ENCODE data around the gene FBXO22. TPM values are rescaled to one million over a fixed set of nuclear protein-coding genes. Genes with fewer than 3 reads are reported as not detected.

FBXO22 gene
- total and polyA plus RNA-seq, 2 of the 13 experiments (the other 11 are each of a cell fraction or from before 2014, with no cell fraction given), result 45.7 to 112 TPM

GRCh38 chr15:75903331-75904239 is at the start of gene FBXO22 (continued):
- TF ChIP-seq ZNF230 (CRISPR knock-in tag; IDR thresholded peaks at IDR 0.05), result no peak
- TF ChIP-seq, protein P1, sequence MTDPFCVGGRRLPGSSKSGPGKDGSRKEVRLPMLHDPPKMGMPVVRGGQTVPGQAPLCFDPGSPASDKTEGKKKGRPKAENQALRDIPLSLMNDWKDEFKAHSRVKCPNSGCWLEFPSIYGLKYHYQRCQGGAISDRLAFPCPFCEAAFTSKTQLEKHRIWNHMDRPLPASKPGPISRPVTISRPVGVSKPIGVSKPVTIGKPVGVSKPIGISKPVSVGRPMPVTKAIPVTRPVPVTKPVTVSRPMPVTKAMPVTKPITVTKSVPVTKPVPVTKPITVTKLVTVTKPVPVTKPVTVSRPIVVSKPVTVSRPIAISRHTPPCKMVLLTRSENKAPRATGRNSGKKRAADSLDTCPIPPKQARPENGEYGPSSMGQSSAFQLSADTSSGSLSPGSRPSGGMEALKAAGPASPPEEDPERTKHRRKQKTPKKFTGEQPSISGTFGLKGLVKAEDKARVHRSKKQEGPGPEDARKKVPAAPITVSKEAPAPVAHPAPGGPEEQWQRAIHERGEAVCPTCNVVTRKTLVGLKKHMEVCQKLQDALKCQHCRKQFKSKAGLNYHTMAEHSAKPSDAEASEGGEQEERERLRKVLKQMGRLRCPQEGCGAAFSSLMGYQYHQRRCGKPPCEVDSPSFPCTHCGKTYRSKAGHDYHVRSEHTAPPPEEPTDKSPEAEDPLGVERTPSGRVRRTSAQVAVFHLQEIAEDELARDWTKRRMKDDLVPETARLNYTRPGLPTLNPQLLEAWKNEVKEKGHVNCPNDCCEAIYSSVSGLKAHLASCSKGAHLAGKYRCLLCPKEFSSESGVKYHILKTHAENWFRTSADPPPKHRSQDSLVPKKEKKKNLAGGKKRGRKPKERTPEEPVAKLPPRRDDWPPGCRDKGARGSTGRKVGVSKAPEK (CRISPR knock-in tag; IDR thresholded peaks at IDR 0.05; ENCODE audit: borderline replicate concordance), result no peak
- TF ChIP-seq MBD4 (IDR thresholded peaks at IDR 0.05; ENCODE audit: borderline replicate concordance, low read length), result no peak
- peak; percentile 76; the same call in 1 of the 2 replicates for TF ChIP-seq ZNF564 (CRISPR knock-in tag; IDR thresholded peaks at IDR 0.05)
- TF ChIP-seq ISL2 (CRISPR knock-in tag; IDR thresholded peaks at IDR 0.05), result peak; percentile 85
- TF ChIP-seq MATR3 (CRISPR knock-in tag; IDR thresholded peaks at IDR 0.05), result no peak
- TF ChIP-seq REL (CRISPR knock-in tag; conservative IDR thresholded peaks at IDR 0.05), result 0 out of 2 replicates have a peak, but pooled peaks have one; percentile 82
- TF ChIP-seq, protein P2, sequence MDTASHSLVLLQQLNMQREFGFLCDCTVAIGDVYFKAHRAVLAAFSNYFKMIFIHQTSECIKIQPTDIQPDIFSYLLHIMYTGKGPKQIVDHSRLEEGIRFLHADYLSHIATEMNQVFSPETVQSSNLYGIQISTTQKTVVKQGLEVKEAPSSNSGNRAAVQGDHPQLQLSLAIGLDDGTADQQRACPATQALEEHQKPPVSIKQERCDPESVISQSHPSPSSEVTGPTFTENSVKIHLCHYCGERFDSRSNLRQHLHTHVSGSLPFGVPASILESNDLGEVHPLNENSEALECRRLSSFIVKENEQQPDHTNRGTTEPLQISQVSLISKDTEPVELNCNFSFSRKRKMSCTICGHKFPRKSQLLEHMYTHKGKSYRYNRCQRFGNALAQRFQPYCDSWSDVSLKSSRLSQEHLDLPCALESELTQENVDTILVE (CRISPR knock-in tag; IDR thresholded peaks at IDR 0.05), result peak; percentile 85
- TF ChIP-seq GATAD1 (CRISPR knock-in tag; IDR thresholded peaks at IDR 0.05), result peak; percentile 94
- 0 out of 2 replicates have a peak, but pooled peaks have one; percentile 48 for TF ChIP-seq ZNF850 (CRISPR knock-in tag; conservative IDR thresholded peaks at IDR 0.05)
- TF ChIP-seq ZNF431 (CRISPR knock-in tag; IDR thresholded peaks at IDR 0.05; ENCODE audit: borderline replicate concordance, low read depth), result peak; percentile 63; the same call in 1 of the 2 replicates
- TF ChIP-seq ZNF703 (CRISPR knock-in tag; IDR thresholded peaks at IDR 0.05; ENCODE audit: borderline replicate concordance), result 0 out of 2 replicates have a peak, but pooled peaks have one; percentile 25
- TF ChIP-seq, protein P3, sequence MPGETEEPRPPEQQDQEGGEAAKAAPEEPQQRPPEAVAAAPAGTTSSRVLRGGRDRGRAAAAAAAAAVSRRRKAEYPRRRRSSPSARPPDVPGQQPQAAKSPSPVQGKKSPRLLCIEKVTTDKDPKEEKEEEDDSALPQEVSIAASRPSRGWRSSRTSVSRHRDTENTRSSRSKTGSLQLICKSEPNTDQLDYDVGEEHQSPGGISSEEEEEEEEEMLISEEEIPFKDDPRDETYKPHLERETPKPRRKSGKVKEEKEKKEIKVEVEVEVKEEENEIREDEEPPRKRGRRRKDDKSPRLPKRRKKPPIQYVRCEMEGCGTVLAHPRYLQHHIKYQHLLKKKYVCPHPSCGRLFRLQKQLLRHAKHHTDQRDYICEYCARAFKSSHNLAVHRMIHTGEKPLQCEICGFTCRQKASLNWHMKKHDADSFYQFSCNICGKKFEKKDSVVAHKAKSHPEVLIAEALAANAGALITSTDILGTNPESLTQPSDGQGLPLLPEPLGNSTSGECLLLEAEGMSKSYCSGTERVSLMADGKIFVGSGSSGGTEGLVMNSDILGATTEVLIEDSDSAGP (CRISPR knock-in tag; IDR thresholded peaks at IDR 0.05; ENCODE audit: borderline replicate concordance), result peak; percentile 92
- TF ChIP-seq WIZ (CRISPR knock-in tag; IDR thresholded peaks at IDR 0.05), result peak; percentile 36; the same call in 1 of the 2 replicates
- no peak; the same call in 1 of the 2 replicates for TF ChIP-seq RARA (CRISPR knock-in tag; IDR thresholded peaks at IDR 0.05)

Data from HepG2 (cell line).